ENCODE data around the gene ZMIZ1.
"Not testable (repeated sequence)": the region's sequence is repeated elsewhere in the genome, so short reads cannot be mapped to it uniquely, and the experiment has no call there.

The ZMIZ1 gene

DNA sequence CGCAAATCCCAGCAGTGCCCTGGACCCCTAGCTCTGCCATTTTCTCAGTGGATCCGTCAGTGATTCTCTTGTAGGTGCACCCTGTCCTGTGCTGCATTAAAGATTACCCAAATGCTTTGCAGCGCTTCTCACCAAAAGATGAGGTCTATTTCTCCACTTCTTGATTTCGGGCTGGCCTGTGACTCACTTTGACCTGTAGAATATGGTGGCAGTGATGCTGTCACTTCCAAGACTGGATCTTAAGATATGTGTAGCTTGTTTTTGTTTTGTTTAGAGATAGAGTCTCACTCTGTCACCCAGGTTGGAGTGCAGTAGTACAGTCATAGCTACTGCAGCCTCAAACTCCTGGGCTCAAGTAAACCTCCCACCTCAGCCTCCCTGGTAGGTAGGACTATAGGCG lies 37.0 kb upstream of the ZMIZ1 start:
- DNase-seq (ENCODE audit: low spot score): no peak

DNA sequence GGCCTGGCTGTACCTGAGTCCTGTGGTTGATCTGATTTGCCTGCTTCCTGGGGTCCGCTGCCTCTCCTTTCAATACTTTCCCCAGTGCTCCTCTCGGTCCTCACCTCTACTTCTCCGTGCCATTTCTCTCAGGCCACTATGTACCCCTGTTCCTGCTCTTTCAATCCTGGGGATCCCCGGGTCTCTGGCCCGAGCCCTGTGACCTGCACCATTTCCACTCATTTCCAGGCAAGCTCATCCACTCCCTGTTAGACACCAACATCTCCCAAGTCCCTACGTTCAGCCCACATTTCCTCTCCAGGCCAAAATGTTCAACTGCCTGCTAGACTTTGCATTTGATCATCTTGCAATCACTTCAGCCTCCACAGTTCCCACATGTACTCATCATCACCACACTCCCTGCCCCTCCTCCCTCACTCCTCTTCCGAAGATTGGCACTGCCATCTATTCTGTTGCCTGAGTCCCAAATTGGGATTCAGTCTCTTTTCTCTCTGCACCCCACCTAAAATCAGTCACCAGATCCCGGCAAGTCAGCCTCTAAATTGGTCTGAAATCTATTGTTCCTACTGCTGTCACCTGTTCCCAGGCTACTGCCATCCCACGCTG lies 34.4 kb upstream of the ZMIZ1 start:
- DNase-seq (ENCODE audit: low spot score): no peak

DNA sequence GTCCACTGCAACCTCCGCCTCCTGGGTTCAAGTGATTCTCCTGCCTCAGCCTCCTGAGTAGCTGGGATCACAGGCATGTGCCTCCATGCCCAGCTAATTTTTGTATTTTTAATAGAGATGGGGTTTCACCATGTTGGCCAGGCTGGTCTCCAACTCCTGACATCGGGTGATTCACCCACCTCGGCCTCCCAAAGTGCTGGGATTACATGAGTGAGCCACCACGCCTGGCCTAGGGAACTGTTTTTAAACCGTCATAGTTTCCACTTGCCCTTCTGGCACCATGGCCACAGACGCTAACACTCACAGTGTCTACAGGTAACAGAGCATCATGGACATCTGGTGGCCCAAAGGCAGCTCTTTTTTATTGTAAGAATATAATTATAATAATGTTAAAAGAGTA lies 32.4 kb upstream of the ZMIZ1 start:
- DNase-seq (ENCODE audit: low spot score): not testable (repeated sequence)

DNA sequence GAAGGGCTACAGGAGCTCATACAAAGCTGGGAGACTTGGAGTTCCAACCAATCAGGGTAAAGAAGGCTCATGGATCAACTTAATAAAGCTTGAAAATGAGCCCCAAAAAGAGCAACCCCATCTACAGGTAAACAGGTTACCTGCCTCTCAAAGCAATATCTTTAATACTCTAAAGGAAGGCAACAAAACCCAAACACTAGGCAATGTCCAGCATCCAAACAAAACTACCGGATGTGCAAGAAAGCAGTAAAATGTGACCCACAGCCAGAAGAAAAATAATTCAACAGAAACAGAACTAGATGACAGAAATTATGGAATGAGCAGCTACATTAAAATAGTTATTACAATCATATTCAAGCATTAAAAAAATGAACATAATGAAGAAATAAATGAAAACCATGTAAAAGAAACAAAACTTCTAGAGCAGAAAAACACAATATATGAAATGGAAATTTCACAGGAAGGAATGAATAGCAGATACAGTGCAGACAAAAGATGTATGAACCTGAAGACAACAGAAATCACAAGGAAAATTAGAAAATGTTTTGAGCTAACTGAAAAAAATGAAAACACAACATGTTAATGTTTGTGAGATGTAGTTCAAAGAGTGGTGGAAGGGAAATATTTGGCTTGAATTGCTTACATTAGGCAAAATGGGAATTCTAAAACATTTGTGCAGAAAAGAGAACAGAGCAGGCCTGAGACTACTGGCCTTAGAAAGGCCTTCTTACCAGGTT lies 30.5 kb upstream of the ZMIZ1 start:
- DNase-seq (ENCODE audit: low spot score): no peak

DNA sequence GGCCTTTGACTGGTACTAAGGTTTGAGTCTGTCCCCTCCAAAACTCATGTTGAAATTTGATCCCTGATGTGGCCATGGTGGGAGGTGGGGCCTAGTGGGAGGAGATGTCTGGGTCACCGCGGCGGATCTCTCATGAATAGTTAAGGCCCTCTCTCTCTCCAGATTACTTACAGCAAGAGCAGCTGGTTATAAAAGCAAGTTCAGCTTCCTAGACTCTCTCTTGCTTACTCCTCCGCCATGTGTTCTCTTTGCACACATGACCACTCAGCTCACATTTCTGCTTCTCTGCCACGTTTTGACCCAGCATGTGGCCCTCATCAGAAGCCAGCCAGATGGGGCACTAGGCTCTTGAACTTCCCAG lies 29.9 kb upstream of the ZMIZ1 start:
- no peak for DNase-seq (ENCODE audit: low spot score)

DNA sequence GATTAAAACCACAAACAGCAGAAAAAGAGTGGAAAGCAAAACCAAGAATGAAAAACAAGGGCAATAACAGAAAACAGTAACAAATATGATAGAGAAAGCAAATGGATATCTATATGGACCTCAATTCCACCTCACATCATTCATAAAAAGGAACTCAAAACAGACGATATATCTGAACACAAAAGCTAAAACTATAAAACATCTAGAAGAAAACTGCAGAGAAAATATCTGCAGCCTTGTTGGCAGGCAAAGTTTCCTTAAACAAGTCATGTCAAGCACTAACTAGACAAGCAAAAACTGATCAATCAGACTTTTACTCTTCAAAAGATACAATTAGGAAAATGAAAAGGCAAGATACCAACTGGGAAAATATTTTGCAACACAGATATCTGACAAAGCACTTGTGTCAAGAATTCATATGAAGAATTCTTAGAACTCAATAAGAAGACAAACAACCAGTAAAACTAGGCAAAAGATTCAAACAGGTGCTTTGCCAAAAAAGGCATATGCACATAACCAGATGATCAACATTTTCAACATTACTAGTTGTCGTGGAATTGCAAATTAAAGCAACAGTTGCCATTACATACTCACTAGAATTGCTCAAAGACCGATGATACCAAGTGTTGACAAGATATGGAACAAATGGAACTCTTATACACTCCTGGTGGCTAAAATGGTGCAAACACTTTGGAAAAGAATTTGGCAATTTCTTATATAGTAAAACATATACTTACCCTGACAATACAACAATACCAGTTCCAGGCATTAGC lies 25.9 kb upstream of the ZMIZ1 start:
- DNase-seq (ENCODE audit: low spot score): no peak

DNA sequence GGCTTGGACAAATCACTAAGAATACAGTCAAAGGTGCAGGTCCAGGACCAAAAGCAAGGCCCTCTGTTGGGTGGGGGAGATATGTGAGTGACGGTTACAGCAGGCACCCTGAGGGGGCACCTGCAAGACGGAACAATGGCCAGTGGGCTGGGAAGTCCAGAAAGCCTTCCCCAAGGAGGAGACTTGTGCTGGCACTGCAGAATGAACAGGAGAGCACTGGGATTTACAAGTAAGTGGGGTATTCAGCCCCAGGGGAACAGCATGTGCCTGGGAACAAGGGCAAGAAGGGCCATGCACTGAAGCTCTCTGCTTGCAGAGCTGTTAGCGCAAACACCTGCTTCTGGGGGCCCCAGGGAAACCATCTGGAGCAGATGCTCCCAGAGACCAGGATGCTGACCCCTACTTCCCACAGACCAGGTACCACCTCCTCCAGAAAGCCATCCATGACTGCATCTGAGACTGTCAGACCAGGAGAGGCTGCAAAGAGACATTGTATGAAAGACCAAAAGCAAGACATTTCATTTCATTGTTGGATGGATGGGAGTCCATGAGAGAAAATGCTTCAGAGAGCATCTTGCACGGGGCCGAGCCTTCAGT lies 24.6 kb upstream of the ZMIZ1 start:
- no peak for DNase-seq (ENCODE audit: low spot score)

DNA sequence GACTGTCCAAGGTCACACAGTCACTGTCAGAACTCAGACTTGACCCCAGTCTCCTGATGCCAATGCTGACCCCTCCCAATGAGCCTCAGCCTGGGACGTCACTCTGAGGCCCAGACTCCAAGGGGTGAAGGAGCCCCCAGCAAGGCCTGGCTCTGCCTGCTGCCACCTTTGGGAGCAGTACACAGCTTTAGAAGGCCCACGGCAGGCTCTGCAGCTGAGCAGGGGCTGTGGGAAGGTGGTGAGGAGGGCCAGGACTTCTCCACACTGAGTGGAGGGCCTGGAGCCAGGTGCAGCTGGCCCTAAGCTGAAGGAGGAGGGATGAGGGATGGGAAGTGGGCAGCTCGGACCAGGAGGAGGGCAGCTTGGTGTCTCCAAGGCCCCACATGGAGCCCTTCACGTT lies 23.9 kb upstream of the ZMIZ1 start:
- DNase-seq (ENCODE audit: low spot score): no peak

DNA sequence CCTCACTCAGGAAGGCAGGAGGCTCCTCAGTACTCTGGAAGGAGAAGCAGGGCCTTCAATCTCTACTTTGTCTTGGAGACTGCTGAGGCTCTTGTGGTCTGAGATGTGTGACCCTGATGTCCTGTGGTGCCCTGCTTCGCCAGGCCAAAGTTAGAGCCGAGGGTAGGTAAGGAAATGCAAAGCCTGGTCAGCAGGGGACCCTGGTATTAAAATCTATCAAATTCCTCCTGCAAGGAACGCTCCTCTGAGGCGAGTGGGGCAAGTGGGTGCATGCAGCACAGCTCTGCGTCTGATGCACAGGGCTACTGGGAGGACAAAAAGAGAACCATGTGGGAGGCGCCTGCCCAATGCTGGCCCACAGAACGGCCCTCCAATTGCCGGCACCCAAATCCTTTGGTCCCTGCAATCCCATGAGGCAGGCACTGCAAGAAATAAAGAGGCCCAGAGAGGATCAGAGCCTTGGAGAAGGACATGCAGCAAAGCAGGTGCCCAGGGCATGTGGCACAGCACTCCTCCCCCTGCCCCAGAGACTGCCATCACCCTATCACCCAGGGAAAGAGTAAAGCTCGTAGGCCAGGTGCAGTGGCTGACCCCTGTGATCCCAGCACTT lies 23.1 kb upstream of the ZMIZ1 start:
- DNase-seq (ENCODE audit: low spot score): no peak

DNA sequence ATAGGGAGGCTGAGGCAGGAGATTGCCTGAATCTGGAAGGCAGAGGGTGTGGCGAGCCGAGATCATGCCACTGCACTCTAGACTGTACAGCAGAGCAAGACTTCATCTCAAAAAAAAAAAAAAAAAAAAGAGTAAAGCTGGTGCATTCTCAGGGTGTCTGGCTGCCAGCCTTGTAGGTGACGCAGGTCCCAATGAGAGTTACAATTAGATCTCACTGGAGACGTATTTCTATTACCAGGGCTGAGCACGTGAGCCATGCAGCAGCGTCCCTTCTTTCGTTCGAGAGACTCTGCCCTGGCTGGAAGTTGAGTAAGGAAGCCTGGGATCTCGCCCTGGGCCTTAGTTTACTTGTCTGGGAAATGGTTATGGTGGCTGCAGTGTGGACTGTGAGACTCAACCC lies 22.4 kb upstream of the ZMIZ1 start:
- no peak for DNase-seq (ENCODE audit: low spot score)

DNA sequence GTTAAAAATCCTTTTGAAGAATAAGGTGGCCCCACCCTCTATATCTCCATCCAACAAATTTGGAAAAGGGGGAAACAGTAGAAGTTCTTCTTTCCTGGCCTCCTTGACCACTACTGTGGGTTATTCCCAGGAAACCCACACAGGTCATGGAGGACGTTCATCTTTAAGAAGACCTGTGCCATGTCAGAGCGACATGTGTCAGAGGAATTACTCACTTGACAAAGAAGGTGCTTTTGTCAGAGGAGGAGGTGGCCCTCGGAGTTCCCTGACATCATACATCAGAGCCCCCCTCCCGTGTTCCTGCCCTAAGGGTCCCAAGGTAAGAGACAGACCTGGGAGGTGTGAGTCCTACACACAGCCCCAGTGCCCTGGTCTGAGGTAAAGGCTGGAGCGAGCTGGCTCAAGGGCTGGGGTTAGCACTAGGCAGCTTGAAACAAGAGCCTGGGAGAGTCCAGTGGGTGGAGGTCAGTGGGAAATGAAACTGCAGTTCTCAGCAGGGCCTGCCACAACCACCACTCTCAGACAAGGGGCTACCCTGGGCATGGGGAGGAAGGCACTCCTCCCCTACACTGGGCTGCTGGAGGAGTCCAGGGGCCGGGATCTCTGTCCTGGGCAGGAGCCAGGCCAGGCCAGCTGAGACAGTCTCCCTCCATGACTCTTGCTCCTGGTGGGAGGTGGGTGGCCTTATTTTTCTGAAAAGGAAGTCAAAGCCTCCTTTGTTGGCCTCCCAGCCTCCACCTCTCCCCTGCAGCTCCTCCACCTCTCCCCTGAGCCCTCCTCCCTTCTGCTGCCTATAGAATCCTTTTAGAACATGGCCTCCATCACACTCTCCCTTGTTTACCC lies 21.8 kb upstream of the ZMIZ1 start:
- no peak for DNase-seq (ENCODE audit: low spot score)

DNA sequence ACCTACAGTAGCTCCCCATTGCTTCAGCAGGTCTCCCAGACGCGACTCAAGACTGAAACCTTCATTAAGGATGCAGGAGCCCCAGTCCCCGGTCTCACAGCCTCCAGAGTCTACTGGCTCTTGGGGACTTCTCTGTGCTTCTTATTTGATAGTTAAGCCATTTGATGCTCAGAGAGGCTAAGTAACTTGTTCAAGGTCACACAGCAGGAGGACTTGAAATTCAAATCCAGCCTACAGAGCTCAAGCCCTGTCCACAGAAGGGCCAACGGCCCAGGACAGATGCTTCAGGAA lies 21.2 kb upstream of the ZMIZ1 start:
- DNase-seq (ENCODE audit: low spot score): no peak

DNA sequence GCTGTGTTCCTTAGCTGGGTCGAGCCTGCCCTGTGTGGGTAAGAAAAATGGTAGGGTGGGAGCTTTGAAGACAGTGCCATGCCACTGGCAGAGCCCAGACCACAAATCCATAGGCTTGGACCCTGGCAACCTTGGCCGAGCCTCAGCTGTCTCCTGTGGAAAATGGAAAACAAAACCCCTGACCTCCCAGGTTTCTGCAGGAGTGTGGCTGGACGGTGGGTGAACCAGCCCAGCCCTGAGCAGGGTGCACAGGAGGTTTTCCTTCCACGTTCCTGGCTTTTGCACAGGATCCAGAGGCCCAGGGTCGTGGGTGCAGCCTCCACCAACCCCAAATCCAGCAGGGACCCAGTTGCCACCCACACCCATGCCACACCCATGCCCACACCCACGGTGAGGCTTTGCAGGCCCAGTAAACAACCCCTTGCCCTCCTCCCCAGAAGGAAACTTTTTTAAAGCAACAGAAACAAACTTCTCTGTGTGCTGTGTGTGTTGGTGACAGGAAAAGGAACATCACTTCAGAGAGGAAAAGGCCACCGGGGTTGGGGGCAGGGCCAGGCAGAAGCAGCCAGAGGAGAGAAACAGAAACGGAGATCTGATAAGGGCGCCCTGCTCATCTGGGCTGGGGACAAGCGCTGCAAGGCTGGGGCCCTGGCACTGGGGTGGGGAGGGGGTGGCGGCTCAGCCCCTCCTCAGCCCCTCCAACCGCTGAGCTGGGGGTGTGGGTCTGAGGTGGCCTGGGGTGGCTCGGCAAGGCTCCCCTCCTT lies 20.7 kb upstream of the ZMIZ1 start:
- no peak for DNase-seq (ENCODE audit: low spot score)

DNA sequence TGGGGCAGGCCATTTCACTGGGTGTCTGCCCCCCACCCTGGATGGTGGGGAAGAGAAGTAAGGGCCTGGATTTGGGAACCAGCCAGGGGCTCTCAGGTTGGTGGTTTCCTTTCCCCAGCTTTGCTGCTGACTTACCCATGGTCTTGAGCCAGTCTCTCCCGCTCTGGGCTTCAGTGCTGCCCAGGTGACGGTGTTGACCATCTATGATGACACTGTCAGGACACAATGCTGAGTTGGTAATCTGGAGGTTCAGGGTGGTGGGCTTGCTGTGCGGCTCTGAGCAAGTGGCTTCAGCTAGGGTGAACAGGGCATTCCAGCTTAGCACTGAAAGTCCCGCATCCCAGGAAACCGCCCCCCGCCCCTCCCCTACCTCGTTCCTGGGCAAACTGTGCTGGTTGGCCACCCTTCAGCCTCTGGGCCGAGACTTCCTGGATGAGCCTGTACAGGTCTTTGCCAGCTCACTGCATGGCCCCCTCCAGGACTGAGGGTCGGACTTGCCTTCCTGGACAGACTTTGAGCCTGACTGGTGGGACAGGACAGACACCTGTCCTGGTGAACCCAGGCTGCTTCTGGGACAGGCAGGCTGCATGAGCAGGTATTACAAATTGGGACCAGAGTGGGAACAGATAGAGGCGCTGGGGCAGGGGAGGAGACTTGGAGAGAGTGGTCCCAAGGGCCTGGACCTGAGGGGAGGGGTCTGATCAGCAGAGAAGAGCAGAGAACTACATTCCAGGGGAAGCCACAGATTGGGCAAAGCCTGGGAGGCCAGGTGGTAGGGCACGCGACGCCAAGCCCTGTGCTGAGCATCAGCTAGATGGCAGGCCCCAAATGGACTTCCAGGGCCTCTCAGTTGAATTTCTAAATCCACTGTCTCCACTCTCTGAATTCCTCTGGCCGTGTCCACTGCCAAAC lies 19.9 kb upstream of the ZMIZ1 start:
- DNase-seq (ENCODE audit: low spot score): no peak

DNA sequence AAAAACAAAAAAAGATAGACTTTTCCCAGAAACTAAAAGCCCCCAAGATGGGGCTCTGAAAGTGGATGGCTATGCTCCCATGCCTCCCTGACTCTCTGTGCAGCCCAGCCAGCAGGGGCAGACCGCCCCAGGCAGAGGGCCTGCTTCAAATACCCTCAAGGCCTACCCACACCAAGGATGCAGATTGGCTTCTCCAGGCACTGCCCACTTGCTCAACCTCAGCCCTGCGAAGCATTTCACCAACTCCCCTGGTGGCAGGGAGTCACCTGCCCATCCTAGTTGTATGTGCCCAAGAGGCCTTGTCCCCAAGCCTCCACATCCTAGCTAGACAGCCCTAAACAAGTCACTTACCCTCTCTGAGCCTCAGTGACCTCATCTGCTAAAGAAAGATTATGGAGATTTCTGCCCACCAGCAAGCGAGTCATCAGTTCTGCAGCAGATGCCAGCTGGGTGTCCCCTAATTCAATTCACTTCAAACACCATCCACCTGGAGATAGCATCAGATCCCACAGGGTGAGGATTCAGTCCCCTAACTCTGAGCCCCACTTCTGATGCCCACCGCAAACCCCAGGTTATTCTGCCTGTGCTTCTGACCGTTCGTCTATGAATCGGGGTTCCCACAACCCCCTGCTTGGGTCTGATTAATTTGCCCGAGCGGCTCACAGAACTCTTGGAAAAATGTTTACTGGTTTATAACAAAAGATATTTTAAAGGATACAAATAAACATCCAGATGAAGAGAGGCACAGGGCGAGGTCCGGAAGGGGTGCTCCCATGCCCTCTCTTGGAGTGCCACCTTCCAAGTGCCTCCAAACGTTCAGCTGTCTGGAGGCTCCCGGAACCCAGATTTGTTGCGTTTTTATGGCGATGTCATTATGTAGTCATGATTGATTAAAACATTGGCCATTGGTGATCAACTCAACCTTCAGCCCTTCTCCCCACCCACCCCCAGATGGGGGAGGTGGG lies 18.6 kb upstream of the ZMIZ1 start:
- DNase-seq (ENCODE audit: low spot score): no peak

DNA sequence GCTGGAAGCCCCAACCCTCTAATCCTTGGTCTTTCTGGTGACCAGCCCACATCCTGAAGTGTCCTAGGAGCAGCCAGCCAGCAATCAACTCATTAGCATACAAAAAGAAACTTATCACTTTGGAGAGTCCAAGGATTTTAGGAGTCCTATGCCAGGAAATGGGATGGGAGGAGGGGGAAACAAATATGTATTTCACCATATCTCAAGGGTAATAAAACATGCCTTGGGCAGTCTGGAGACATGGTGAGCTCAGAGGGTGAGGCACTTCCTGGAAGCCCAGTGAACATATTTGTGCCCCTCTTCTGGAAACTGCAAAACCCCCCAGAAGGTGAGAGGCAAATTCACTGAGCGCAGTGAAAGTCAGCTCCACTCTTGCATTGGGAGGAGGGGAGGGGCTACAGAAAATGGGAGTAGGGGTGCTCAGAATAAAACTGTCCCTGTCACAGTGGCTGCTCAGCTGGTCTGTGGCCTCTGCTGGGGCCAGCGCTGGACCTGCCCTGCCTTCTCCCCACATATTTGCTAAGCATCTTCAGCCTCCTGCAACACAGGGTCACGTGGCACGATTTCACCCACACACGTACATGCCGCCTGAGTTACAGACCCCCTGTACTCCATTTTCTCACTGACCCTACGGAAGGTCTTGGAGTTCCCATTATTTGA lies 17.7 kb upstream of the ZMIZ1 start:
- DNase-seq (ENCODE audit: low spot score): no peak

DNA sequence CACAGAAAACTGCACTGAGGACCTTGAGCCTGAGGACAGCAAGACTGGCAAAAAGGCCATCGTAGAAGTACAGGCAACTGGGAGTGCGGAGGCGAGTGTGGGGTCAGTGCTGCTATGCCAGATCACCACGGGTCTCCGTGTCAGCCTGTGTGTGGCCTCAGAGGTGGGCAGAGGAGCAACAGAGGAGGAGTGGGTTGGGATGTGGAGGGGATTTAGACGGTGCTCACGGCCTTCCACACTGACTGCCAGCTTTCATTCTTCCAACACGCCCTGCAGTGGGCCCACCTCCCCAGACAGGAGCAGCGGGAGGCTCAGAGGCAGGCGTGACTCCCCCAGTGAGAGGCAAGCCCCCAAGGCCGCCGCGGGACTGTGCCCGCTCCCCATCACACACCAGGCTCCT lies 17.0 kb upstream of the ZMIZ1 start:
- no peak for DNase-seq (ENCODE audit: low spot score)

Data from COLO829 (cell line).